NK-92 (cell line): Measurements from ENCODE around the gene MAP3K1.
"Not testable (repeated sequence)": the region's sequence is repeated elsewhere in the genome, so short reads cannot be mapped to it uniquely, and the experiment has no call there.

Experiments
- DNase-seq: peaks from one replicate; lab custom pipeline; 2025; ENCODE audit not compliant: unreplicated experiment; lab: John Stamatoyannopoulos, UW

Gene MAP3K1

DNA sequence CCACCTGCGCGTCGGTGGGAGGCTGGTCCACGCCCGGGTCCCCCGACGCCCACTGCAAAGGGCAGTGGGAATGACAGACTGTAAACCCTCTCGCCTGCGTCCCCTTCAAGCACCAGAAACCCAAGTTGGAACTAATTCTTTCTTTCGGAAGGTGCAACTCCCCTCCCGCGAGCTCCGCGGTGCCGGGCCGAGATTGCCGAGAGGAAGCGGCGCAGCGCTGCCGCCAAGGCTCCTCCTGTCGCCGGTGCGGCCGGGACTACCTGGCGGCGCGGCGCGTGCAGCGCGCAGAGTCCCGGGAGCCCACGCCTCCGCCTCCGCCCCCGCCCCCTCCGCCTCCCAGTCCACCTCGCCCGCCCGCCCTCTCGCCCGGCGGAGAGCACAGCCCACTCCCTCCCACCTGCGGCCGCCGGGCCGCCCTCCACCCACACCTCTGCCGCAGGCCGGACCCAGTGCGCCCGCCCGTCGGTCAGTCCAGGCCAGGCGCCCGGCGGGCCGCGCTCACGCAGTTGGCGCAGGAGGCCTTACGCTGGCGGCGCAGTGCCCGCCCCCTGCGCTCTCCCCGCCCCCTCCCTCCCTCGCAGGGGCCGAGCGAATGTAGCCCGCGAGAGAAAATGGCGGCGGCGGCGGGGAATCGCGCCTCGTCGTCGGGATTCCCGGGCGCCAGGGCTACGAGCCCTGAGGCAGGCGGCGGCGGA, at the start of gene MAP3K1:
MAP3K1 (plus strand) TSS at position 587 of the 695 bp plus-strand sequence; CDS start at position 612, 25 bp downstream.
- DNase-seq, result peak; percentile 20

DNA sequence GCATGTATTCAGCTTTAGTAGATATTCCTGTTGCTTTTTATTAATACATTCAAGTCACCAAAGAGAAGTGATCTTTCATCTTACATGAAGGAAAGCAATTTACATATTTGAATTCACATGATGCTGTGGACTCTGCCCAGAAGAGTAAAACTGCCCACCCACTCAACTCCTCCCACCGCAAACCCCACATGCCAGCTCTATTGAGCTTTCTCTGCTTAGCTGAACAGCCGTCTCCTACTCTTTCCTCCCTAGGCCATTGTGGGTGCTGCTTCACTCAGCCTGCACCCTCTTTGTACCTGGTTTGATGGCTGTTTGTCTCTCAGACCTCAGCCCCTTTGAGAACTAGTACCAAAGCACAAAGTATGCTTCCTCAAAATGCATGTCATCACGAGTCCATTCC, 48.4 kb upstream of the MAP3K1 start:
- no peak for DNase-seq

DNA sequence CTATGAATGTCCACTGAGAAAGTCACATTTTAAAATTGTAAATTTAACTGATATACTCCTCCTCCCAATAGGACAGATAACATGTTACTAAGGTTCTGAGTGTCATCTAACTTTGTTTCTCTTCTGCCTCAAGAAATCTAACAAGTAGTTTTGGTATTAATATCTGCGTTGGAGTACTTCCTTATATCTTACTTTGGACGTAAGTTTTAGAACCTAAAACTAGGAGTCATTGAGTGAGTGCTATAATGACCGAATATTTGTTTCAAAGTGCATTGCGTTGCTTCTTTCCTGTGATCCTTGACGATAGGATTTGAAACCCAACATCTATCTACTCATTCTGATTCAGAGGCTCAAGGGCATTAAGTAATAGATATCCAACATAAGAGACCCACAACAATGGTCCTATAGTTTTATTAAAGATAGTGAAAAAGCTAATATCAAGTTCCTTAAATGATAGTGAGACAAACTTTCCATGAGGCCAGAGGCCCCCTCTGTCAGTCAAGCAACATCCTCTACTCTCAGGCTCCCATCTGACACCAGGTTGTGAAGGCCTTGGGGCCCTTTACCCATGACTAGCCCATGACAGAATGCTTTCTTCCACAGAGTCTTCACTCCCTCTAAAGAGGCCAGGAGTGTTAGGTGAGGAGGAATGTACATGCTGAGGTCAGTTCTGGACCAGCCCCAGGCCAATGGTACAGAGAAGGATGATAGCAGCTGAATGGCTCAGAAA, 45.3 kb upstream of the MAP3K1 start:
- no peak for DNase-seq

DNA sequence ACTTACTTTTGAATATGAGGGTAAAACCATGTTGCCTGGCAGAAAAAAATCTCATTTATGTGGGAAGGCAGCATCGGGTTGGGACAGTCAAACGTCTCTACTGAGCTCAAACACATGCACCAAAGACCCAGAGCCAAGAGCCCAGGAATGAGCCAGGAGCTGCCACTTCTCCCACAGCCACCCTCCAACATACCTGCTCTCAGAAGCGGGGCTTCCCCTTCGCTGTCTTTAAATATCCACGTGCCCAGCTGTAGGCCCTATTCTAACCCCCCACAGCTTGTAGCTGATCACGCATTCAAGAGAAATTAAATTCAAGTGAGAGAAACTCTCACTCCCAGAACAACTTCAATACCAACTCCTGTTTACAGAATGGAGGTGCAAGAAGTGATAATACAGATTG, 42.6 kb upstream of the MAP3K1 start:
- DNase-seq, result no peak

DNA sequence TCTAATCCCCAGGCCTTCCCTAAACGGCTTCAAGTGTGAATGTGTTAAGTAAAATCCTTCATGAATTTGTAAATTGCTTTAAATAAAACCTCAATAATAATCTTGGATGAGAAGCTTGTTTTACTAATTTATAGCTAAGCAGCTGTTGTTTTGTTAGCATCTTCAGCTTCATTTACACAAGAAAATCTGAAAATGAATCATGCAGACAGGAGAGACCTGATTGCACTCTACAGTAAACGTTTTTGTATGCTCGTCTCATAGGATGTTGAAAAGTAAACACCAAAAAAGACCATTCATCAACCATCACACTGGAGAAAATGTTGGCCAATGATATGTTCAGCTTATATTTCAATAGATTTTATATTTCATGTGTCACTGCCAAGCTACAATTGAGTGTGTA, 40.4 kb upstream of the MAP3K1 start:
- no peak for DNase-seq

DNA sequence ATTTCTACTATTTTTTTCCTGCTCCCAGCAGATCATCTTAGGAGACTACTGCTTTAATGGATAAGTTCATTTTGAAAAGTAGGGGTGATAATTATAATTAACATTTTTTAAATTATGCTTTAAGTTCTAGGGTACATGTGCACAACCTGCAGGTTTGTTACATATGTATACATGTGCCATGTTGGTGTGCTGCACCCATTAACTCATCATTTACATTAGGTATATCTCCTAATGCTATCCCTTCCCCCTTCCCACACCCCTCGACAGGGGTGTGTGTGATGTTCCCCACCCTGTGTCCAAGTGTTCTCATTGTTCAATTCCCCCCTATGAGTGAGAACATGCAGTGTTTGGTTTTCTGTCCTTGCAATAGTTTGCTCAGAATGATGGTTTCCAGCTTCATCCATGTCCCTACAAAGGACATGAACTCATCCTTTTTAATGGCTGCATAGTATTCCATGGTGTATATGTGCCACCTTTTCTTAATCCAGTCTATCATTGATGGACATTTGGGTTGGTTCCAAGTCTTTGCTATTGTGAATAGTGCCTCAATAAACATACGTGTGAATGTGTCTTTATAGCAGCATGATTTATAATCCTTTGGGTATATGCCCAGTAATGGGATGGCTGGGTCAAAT, 39.0 kb upstream of the MAP3K1 start:
- DNase-seq, result not testable (repeated sequence)

DNA sequence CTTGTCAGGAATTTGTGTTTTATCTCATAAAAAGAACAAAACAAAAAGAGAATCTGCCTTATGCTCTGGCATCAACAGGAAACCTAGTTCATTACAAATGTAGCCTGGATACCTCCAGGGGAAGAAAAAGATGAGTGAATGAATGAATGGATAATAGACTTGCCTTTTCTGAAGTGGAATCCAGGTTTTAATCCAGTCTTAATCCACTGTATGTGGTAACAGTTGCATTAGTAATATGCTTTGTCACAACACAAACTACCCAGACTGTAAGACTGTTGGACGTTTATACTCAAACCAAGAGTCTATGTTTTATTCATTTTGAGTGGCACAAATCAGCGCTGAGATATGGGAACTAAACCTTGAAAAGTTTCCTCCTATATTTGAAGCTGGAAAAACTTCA, 32.1 kb upstream of the MAP3K1 start:
- no peak for DNase-seq

DNA sequence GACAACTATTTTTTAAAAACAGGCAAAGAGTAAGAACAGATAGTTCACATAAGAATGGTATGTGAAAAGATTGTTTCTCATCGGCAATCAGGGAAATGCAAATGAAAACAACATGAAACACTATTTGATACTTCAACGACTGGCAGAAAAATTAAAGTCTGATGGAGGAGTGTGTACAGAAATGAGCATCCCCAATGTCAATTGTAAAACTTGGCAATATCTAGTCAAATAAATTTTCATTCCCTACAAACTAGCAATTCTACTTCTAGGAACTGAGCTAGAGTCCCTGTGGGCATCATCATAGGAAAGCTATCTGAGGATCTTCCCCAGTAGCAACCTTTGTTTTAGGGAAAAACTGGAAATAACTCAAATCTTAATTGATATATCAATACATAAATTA, 29.0 kb upstream of the MAP3K1 start:
- DNase-seq, result no peak

DNA sequence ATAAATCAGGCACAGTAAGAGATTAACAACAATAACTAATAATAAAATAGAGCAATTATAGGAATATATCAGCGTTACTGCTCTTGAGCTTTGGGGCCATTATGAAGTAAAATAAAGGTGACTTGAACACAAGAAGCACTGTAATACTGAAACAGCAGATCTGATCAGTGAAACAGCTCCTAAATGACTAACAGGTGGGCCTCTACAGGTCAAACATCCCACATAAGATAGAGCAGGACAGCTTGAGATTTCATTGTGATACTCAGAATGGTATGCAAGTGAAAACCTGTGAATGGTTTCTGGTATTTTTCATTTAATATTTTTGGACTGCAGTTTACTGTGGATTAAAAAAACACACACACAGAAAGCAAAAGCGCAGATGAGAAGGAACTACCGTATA, 24.0 kb upstream of the MAP3K1 start:
- DNase-seq, result no peak

DNA sequence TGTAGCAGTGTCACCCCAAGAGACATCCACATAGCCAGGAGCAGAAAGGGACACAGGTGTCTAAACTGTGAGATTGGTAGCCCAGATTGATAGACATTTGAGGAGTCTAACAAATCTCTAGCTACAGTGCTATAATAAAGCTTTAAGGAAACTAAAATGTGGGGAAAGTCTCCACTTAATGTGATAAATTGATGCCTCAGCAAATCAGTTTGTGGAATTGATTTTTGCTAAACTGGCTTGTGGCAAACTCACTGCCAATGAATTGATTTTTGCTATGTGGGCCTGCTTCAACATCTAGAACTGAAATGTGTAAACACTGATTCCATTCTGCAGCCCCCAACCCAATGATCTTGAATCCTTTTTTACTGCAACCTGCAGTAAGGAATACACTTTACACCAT, 16.8 kb upstream of the MAP3K1 start:
- DNase-seq, result no peak

DNA sequence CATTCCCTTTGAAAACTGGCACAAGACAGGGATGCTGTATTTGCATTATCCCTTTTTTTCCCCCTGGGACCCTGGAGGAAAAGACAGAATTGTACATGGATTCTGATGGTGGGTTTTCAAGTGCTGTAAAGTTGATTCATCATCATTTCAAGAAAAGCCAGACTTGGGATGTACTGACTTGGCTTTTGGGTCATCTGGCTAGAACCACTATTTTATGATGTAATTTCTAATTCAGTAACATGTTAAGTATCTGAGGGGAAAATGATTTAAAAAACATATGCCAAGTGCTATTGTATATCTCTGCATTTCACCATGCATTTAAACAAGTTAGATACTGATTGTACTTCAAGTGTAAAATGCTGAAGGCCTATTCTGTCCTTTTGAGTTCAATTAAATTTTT, 15.2 kb upstream of the MAP3K1 start:
- DNase-seq, result no peak

DNA sequence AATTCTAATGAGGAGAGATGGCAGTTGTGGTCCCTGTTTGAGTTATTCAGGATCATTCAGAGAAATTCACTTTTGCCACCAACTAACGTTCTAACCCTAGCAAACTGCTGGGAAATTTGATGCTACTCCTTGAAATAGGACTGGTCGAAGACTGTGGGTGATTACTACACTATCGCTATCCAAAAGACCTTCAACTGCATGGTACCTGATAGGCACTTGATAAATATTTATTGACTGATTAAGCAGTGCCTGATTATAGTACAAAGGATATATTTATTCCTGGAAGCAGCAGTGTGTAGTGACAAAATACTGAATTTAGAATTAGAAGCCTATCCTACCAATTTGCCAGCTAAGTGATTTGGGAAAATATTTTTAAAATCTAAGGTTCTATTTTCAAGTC, 14.1 kb upstream of the MAP3K1 start:
- DNase-seq, result no peak

DNA sequence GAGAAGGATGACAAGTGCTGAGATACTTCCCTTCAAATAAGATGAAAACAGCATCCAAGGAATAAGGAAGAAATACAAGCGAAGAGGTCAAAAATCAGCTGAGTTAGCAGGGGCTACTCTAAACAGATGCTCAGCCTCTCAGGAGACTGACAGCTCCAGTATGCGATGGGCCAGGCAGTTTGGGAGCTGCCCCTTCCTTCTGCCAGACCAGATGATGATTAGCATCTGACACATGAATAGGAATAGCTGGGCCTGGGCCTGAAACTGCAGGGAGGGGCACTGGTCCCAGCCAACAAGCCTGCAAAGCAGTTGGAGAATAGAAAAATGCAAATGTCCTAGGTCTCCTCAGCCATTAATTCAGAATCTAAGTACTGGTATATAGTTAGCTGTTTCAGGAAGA, 13.1 kb upstream of the MAP3K1 start:
- DNase-seq, result no peak

DNA sequence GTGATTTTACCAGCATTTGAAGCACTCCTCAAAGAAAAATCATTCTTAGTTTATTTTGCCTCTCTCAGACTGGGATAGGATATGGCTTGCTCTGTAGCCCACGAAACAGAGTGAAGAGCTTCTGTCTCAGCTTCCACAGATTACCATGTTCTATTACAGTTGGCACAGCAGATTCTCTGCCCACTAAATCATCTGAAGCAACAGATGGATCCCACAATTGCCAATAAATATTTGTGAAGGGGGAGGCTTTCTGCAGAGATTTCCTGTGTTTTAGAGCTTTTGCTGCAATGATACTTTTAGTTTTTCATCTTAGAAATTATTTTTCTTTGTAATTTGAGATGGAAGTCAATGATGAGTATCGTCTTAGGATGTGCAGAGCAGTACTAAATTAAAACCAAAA, 12.3 kb upstream of the MAP3K1 start:
- no peak for DNase-seq

DNA sequence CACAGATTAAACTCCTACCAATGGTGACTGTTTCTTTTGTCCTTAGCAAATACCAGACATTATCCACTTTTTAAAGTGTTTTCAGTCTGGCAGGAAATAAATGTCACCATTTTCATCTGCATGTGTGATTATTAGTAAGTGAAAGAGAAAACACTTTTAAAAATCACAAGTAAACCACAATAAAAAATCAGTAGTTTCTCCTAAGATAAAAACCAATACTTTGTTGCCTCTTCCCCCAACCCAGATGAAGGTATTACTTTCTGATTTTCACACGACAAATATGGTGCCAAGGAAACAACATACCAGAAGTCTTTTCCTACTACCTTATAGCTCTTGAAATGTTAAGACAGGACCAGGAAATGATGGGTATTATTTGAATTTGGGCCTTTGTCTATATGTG, 11.5 kb upstream of the MAP3K1 start:
- DNase-seq, result no peak

DNA sequence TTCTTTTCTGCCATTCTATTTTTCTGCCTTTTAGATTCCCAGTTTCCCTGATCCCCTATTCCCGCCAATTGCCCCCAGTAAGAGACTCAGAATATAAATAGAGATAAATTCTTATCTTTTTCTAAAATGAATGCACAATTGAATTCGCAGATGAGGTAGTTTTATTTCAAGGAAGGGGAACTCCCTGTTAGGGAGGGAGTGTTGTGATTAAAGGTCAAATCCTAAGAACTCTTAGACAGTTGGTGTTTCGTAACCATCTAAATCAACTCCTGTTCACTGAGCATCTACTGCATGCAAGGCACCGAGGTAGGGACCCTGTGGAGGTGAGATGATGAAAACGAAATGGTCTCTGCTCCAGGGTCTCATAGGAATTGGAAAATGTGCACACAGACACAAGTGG, 7.7 kb upstream of the MAP3K1 start:
- no peak for DNase-seq

DNA sequence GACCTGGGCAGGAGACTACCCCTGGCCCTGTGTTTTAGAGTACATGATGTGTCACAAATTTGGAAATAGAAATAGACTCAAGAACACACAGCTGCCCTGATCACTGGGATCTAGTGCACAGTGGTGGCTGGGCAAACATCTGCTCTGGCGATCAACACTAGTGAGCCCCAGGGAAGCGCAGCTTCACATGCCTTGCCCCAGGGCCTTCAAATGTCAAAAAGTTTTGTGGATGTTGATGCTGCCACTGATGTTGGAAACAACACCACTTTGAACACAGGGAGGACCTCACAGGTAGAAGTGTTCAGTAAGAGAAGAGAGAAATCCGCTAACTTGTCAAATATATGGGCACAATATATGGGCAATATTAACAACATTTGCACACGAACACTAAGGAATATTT, 7.1 kb upstream of the MAP3K1 start:
- no peak for DNase-seq

DNA sequence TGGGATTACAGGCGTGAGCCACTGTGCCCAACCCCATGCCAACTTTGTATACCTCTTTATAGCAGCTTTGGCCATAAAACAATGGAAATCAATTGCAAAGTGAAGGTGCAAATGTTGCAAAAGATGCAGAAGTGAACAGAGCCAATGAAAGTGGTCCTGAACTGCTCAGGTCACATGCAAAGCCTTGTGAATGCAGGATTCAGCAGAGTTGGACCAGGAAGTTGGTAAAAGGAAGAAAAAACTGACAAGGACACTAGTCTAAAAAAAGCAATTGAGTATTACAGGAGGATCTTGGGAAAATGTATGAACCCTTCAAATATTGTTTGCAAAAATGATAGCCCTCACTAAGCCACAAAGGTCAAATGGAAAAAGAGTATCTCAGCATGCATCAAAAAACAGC, 4.5 kb upstream of the MAP3K1 start:
- DNase-seq, result no peak

DNA sequence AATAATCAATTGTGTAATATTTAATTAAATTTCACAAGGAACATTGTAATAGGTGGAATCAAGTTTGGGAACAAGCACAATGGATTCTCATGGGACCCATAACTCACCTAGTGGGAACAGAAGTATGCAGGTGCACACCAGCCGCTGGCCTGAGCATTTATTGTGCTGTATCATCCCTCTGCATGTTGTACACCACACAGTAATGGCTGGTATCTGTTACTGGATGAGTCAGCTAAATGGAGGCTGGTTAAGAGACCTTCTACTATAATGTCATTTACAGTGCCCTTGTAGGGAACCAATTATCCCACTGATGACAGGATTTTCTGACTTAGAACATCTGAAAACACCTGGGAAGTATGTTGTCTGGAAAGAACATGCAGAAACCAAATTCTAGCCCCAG, 3.2 kb upstream of the MAP3K1 start:
- no peak for DNase-seq

DNA sequence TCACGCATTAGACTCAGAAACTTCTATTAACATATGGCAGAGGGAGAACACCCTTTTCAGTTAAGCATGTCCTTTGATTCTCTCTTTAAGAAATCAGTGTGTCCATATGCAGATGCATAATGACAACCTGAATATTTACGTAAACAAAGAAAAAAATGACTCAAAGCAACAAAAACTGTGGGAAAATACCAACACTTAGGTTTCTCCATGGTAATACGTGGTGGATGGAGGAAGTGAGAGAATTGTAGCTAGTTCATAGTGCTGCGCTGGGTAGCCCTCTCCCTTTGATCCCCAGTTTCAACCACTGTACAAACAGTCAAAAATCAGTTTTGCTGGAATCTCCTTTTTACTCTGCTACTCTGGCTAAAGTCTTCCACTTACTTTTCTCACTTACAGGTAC, 2.0 kb upstream of the MAP3K1 start:
- DNase-seq, result no peak

DNA sequence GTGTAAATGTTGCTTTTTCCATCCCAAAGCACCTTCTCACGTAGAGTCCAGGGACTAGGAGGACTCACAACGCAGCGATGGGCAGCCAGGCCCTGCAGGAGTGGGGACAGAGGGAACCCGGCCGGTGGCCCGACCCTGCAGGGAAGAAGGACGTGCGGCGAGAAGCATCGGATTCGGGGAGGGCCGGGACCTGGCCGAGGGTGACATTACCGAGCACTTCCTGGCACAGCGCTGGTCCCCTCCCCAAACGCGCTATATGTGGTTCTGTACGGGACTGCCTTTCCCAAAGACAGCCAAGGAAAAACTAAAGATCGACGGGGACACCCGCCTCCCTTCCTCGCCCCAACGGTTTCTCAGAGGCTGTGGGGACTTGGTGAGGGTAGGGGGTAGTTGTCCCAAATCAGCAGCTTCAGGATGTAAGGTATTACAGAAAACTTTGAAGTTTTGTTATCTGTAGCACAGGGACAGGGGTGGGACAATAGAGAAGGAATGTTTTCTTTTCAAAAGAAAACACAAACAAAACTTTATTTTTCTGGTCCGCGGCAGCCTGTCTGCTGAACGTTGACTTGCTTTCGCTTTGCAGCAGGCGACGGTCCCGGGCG, 887 bp upstream of the MAP3K1 start:
- DNase-seq, result no peak
